ENCODE measurements around the gene SRPK2.

The SRPK2 gene

DNA sequence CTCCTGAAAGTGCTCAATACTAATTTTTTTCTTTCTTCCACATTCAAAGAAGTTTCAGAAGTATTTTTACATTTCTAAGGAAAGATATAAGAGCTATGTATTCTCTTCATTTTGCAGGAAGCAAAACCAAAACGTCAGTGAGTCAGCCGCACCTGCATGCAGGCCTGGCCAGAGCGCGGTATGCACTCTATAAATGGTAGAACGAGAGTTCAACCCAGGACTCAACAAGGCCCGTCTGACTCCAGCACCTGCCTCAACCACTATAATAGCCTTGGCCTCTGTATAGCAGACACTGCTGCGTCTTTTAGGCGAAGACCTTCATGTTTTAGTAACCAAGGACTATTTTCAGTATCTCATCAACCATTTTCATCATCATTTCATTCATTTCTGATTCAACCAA is 261.5 kb downstream of the SRPK2 start:
- no peak for DNase-seq

DNA sequence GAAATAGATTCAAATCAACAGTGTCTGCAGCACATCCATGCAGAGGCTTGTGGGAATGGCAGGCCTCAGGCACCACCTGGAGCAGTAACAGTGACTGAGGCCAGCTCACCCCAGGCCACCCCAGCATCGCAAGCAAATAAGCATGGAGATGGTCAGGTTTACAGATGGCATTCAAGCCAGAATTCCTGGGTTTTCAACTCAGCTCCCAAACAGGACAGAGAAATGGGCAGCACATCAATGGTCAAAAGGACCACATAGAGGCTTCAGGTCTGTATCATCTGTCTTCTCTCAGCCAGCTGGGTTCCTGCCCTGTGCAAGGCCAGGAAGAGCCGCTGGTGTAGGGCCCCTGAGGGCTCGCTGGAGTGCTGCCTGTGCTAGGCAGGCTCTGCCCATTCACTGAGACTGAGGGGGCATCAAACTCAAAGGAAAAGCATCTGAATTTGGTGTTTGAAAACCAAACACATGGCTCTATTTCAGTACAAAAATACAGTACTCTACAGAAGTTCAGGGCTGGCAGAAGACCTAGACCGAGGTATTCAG is 262.2 kb downstream of the SRPK2 start:
- no peak for DNase-seq

DNA sequence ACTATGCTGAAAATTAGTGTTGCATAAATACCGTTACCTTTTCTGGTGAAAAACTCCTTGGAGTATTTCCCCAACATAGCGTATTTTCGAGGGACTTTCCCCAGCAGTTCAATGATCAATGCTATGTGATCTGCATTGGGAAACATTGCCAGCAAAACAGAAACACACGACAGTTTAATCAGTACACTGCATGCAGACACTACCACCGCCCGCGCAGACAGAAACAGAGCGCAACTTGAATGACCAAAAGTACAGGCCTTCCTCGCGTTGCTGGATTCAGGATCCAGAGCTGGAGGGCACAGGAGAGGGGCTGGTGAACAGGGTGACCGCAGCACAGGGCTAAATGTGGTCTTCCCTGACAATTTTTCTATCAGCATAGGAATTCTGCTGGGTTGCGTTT is 263.0 kb downstream of the SRPK2 start:
- DNase-seq = no peak

DNA sequence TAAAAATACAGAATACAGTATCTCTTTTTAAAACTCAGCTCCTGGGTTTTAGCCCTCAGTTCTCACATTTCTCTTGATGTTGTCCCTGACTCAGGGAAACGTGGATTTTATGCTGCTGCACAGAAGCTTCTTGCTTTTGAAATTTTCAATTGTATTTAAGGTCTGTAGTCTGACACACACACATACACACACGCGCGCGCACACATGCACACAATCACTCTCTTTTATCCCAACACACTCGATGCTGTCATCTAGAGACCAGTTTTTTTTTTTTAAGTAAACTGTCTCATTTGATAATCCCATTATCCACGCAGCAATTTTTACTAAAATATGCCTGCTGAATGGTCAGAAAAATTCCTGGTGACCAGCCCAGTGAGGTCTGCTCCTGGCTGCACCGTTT is 266.1 kb downstream of the SRPK2 start:
- DNase-seq = no peak

DNA sequence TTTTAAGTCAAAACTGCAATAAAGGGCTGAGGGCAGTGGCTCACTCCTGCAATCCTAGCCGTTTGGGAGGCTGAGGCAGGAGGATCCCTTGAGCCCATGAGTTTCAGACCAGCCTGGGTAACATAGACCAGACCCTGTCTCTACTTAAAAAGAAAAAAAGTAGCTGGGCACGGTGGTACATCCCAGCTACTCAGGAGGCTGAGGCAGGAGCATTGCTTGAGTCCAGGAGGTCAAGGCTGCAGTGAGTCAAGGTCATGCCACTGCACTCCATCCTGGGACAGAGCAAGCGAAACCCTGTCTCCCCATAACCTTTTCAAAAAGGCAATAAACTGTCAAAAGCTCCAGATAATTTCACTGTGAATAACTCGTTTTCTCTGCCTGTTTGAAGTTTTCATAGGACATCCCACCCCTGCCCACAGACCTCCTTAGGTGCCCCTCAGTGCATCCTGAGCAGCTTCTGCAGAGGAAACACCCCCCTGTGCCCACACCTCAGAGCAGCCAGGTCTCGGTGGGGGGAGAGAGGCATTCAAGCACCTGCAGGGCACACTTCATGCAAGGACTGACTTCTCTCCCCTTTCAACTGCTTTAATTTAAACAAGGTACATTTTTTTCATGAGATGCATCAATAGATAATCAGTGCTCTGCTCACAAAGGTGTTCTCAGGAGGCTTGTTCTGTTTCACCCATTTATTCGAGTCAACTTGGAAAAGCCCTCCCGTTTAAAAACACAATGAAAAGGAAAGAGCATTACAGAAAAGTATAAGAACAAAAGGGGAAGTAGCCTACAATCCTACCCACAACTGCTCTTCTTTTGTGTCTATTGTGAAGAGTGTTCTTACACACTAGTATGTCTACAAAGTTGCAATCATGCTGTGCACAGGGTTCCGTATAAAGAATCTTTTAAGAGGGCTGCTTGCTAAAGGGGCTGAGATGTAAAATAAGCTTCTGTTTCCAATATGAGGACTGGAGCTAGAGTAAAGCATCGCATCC is 269.8 kb downstream of the SRPK2 start:
- DNase-seq = no peak

DNA sequence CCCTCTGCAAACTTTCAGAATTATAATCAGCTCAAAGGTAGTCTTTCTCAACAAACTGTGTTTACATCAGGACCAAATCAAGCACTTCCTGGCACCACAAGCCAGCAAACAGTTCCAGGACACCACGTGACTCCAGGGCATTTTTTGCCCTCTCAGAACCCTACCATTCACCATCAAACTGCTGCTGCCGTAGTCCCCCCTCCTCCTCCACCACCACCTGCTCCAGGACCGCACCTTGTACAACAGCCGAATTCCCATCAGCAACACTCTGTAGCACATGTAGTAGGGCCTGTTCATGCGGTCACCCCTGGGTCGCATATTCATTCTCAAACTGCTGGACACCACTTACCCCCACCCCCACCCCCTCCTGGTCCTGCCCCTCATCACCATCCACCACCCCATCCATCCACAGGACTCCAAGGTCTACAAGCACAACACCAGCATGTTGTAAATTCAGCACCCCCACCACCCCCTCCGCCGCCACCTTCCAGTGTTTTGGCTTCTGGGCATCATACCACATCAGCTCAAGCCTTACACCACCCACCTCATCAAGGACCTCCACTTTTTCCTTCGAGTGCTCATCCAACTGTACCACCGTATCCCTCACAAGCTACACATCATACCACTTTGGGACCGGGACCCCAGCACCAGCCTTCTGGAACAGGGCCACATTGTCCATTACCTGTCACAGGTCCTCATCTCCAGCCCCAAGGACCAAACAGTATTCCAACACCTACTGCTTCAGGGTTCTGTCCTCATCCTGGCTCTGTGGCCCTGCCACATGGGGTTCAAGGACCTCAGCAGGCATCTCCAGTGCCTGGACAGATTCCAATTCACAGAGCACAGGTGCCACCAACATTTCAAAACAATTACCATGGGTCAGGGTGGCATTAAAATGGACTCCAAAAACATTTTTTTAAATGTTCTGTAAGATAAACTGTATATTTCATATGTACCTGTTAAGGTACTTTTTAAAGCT is 276.0 kb downstream of the SRPK2 start:
- no peak for DNase-seq

DNA sequence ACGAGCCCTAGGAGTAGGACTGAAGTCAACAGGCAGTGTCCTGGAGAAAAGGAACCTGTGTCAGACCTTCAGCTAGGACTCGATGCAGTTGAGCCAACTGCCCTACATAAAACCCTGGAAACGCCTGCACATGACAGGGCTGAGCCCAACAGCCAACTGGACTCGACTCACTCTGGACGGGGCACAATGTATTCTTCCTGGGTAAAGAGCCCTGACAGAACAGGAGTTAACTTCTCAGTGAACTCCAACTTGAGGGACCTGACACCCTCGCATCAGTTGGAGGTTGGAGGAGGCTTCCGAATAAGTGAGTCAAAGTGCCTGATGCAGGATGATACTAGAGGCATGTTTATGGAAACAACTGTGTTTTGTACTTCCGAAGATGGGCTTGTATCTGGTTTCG is 281.3 kb downstream of the SRPK2 start:
- DNase-seq = no peak

DNA sequence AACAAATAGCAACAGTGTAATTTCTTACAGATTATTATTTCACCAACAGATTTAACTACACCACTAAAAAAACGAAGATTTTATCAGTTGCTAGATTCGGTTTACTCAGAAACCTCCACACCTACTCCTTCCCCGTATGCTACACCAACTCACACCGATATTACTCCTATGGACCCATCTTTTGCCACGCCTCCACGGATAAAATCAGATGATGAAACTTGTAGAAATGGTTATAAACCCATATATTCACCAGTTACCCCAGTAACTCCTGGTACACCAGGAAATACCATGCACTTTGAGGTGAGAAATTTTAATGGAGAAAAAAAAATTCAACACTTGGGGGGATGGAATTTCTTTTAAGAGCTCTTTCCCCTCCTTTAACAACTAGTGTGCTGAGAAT is 282.2 kb downstream of the SRPK2 start:
- no peak for DNase-seq

DNA sequence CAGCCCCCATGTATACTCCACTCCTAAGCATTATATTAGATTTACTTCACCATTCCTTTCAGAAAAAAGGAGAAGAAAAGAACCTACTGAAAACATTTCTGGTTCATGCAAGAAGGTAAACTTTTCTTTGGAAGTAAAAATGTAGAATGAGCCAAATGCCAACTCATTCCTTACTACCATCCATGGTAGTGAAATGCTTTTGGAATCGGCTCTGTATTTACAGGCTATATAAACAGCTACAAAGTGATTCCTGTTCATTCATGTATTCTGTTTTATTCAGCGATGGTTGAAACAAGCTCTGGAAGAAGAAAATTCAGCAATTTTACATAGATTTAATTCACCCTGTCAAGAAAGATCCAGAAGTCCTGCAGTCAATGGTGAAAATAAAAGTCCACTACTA is 283.1 kb downstream of the SRPK2 start:
- no peak for DNase-seq

DNA sequence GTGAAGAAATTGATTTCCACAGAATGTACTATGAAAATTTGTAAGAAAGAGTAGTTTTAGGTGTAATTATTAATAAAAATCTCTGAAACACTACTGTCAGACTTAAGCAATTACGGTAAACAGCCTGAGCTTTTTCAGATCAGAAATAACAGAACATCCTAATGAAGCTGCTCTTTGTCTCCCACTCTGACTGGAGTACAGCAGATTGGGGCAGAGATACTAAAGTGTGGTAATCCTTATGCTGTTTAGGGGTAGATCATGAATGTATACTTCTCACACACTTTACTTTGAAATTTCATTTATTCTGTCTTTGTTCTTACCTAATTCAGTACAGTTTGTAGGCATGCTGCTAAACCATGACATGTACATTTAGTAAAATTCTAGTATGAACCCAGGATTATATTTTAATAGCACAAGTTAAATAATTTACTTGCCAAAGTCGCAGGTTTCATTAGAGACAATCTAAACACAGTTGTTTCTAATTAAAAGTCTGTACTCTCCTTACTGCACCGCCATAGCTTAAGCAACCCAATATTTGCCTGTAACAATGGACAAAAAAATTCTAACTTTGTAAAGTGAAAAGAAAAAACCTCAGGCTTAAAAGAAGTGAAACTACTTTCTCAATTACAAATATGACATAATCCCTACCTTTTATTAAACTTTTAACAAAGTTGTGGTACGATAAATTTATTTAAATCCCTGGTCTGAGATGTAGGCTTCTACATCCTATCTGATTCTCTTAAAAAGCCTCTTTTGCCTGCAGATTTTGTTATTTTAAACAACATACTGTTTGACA is 286.0 kb downstream of the SRPK2 start:
- no peak for DNase-seq

DNA sequence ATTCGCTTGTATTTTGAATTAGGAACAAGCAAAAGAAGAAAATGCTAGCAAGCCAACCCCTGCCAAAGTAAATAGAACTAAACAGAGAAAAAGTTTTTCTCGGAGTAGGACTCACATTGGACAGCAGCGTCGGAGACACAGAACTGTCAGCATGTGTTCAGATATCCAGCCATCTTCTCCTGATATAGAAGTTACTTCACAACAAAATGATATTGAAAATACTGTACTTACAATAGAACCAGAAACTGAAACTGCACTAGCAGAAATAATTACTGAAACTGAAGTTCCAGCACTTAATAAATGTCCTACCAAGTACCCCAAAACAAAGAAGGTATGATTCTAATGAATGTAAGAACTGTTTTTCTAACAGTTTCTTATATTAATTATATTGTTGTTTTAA is 286.9 kb downstream of the SRPK2 start:
- DNase-seq = no peak

DNA sequence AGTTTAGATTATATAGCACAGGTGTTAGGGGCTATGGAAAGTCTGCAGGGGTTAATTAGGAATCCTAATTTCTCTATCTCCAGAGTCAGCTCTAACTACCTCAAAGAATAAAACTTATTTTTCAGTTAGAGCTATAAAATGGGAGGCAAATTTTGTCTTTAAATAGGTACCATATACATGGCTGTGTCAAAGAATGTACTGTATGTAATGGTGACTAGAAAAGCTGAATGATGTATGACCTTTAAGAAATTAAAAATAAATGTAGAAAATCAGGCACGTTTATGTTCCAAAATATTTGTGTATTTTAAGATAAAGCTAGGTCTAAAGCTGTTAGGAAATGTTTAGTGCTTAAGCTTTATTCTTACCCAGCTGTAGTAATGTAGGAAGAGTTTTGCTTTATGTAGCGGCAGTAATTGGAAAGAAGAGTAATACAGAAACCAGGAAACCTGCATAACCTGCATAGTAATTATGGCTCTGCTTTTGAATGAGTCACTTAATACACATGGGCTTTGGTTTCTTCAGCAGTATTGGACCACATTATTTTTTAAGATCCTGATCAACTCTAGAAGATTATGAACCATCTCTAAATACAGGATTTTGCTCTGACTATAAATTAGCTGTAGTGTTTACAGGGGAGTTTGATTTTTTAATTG is 289.7 kb downstream of the SRPK2 start:
- no peak for DNase-seq

DNA sequence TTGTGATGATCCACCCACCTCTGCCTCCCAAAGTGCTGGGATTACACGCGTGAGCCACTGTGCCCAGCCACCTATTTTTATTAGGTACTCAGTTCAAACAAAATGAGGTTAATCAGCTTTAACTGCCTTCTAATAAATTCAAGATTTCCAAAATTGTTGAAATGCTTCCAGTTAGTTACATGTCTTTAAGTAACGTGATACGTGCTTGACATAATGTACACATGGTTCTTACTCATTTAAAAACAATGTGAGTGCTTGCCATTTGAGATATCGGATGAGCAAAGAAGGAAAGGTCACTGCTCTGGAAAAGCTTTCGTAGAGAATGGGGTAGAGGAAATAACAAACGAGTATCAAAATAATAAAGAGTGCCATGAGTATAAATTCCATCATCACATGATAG is 291.1 kb downstream of the SRPK2 start:
- DNase-seq = no peak

DNA sequence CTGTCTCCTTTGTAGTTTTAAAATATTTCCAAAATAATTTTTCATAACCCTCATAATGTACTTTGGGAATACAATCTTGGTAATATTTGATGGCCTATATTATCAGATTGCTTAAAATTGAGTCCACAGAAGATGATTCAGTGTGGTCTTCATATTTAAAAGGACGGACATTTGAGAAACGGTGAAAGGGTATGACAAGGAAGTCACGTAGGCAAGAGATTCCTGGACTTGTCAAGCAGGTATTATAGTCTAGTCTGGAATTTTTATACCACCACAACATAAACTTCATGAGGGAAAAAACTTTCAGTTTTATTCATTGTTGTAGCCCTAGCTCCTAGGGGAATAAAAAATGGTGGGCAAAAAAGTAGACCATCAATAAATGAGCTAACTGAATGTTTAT is 292.4 kb downstream of the SRPK2 start:
- DNase-seq = no peak

DNA sequence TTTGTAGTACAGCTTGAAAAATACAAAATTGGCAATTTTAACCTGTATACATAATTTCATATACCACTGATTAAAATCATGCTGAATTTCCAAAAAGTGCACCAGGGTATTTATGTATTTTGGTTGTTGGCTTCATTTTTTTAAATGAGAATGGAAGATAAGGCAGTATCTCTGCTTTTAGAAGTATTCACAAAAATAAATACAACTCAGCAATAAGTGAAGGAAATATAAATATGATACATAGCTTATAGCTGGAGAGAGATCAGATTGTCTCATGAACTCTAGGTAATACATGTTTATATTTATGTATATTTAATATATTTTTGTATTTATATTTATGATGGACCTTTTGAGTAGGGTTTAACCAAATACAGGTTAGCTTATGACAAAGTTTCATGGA is 293.8 kb downstream of the SRPK2 start:
- no peak for DNase-seq

DNA sequence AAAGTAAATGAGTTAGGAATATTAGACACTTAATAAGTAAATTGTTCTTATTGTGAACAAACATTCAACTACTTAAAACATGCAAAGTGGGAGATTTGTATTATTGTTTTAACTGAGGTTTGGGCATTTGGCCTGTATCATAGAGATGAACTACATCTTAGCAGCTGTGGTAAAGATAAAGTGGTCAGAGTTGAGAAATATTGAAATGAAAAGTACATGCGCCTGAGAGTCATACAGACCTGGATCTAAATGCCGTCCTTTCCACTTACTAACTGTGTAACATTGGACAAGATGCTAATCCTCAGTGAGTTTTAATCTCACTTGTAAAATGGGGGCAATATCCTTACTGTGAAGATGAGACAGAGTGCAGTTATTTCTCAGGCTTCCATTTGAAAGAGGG is 300.3 kb downstream of the SRPK2 start:
- DNase-seq = no peak

DNA sequence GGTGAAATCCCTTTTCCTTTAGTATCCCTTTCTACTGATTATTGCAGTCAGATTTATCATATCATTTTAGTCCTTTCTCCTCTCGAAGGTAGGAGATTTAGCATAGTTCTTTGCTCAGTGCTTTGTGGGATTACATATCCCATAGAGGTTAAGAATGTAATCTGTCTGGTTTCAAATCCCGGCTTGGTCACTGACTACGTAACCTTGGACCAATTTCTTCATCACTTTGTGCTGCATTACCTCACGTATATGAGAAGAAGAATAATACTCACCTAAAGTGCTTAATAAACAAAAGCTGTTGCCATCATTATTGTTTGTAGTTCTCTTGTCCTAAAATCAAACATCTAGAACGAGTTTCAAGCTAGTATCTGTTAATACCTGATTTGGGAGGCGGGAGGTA is 300.7 kb downstream of the SRPK2 start:
- DNase-seq = no peak

DNA sequence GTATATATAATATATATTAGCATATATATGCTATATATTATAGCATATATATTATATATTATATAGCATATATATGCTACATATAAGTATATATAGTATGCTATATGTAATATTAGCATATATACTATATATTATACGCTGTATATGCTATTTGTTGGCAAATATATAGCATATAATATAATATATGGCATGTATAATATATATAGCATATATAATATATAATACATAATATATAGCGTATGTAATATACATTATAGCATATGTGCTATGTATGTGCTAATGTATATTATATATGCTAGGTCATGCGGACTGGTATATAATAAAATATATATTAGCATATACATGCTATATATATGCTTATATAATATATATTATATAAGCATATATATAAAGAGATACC is 301.9 kb downstream of the SRPK2 start:
- DNase-seq = no peak

DNA sequence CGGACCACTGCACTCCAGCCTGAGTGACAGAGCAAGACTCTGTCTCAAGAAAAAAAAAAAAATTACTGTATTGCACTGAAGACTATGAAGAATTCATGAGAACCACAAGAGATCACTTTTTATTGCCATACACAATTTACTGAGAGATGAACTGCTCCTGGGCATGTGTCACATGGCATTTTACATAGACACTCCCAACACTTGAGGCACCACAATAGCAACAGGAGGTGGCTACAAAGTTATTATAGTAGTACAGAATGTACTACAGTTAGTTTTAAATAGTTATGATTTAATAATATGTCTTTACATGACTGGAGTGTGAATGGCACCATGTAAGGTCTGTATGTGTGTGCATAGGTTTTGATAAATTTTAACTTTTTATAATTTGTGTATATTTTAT is 304.1 kb downstream of the SRPK2 start:
- DNase-seq = no peak

DNA sequence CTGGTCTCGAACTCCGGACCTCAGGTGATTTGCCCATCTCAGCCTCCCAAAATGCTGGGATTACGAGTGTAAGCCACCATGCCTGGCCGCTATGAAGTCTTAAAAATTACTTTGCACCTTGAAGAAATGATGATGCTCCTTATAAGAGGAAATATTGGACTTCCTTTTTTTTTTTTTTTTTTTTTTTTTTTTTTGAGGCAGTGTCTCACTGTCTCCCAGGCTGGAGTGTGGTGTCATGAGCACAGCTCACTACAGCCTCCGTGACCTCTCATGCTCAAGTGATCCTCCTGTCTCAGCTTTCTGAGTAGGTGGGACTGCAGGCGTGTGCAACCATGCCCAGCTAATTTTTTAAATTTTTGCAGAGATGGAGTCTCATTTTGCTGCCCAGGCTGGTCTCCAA is 309.4 kb downstream of the SRPK2 start:
- no peak for DNase-seq

DNA sequence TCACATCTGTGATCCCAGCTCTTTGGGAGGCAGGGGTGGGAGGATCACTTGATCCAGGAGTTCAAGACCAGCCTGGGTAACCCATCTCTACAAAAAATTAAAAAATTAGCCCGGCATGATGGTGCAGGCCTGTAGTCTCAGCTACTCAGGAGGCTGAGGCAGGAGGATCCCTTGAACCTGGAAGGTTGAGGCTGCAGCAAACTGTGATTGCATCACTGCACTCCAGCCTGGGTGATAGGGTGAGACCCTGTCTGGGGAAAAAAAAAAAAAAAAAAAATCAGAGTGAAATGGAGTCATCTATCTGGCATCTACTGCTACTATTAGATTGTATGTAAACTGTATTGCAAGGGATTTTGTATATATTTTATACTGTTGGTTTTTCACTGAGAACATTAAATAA is 315.6 kb downstream of the SRPK2 start:
- DNase-seq = no peak

DNA sequence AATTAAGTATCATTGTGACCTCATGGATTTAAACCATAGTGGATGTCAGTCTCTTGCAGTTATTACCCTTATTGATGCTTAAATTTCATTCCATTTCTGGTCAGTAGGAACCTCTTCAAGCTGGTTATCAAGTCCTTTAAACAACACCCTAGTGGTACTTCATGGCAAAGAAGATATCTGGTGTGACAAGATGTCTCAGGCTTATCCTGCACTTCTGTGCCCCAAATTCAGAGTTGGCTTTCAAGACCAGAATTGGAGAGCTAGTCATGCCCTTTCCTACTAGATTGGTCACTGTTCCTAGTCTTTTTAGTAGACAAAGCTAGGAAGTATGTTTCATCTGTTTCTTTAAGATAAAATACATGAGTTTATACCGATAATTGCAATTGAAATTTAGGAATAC is 319.8 kb downstream of the SRPK2 start:
- no peak for DNase-seq

Measured in NCI-H748 treated with DMSO at 0.1 percent for 48 hours (cell line).